Activated CD4-positive, alpha-beta memory T cell treated with anti-CD3 and anti-CD28 coated beads, Interleukin-2, amount 10 ng/mL, durations not matched to agents 7 days and 5 days (primary cell): ENCODE measurements around the gene ZNF436. TPM values are rescaled to one million over a fixed set of nuclear protein-coding genes. Genes with fewer than 3 reads are reported as not detected.

Source experiments
- CTCF ChIA-PET: fragments of 350-600 bp; sonication (Branson Sonifier 250); formaldehyde crosslinking; loops from one replicate; lab custom pipeline; 2021; ENCODE audit warnings: antibody characterized with exemption, inconsistent platforms; lab: Charles Lee
- POLR2A ChIA-PET: fragments of 350-600 bp; sonication (Branson Sonifier 250); formaldehyde crosslinking; loops from one replicate; lab custom pipeline; 2021; ENCODE audit warnings: antibody characterized with exemption; lab: Charles Lee
- DNase-seq: peaks from one replicate; pipeline ENCODE4 v3.0.0-alpha.2; 2020
- H3K27ac Mint-ChIP-seq: one replicate; pipeline ENCODE4 v1.8.0; 2021; ENCODE audit warnings: mild to moderate bottlenecking, mixed read lengths
- H3K27me3 Mint-ChIP-seq: one replicate; pipeline ENCODE4 v1.8.0; 2021; ENCODE audit warnings: mixed read lengths
- H3K36me3 Mint-ChIP-seq: one replicate; pipeline ENCODE4 v1.8.0; 2021; ENCODE audit warnings: low read depth, mixed read lengths
- H3K4me1 Mint-ChIP-seq: one replicate; pipeline ENCODE4 v1.8.0; 2021; ENCODE audit warnings: mixed read lengths
- H3K4me3 Mint-ChIP-seq: one replicate; pipeline ENCODE4 v1.8.0; 2021; ENCODE audit warnings: mild to moderate bottlenecking, mixed read lengths
- H3K9me3 Mint-ChIP-seq: one replicate; pipeline ENCODE4 v1.8.0; 2021; ENCODE audit warnings: mixed read lengths
- total RNA-seq, 2 experiments: library from RNA; stranded (reverse); gene quantifications; one replicate each; pipeline ENCODE4 v1.2.3, GENCODE V29; 2021

The ZNF436 gene
- total RNA-seq, 2 experiments from 2014 or later, result 6.1 to 6.8 TPM

- H3K36me3 Mint-ChIP-seq, result peaks cover 8% of the 10 kb centered on the region
- peaks cover 3% of the 10 kb centered on the region for H3K27me3 Mint-ChIP-seq
- DNase-seq, result no peak
- POLR2A ChIA-PET, result no interaction called here
- CTCF ChIA-PET, result no interaction called here
- peaks cover 4% of the 10 kb centered on the region for H3K4me1 Mint-ChIP-seq
- H3K27ac Mint-ChIP-seq, result no peak overlapping the region
- H3K4me3 Mint-ChIP-seq, result no peak overlapping the region
- peaks cover 13% of the 10 kb centered on the region for H3K9me3 Mint-ChIP-seq
Measured at GRCh38 chr1:23352096-23352695, 17.4 kb downstream of the ZNF436 start.

- CTCF ChIA-PET, result interaction anchor here (1.0 to 2.0 kb wide), 6 partner anchors 9 to 58 kb away, joined by 3 to 14 read pairs (median 4); no protein-coding TSS in a partner anchor
Measured at GRCh38 chr1:23345920-23346319, 23.7 kb downstream of the ZNF436 start.

GRCh38 chr1:23344987-23345472, 24.6 kb downstream of the ZNF436 start:
- H3K36me3 Mint-ChIP-seq, result peaks cover 23% of the 10 kb centered on the region
- DNase-seq, result no peak
- peak overlapping the region; percentile 82 for H3K4me3 Mint-ChIP-seq
- no peaks in the 10 kb centered on the region for H3K27me3 Mint-ChIP-seq
- H3K4me1 Mint-ChIP-seq, result peaks cover 32% of the 10 kb centered on the region
- CTCF ChIA-PET, result interaction anchor here (0.5 to 2.0 kb wide), 12 partner anchors 8 to 427 kb away, joined by 3 to 14 read pairs (median 4); partner anchors contain the start of gene ZNF436
- peaks cover 3% of the 10 kb centered on the region for H3K9me3 Mint-ChIP-seq
- H3K27ac Mint-ChIP-seq, result peak overlapping the region; percentile 92
- POLR2A ChIA-PET, result interaction anchor here (0.7 to 3.1 kb wide), 26 partner anchors 9 to 615 kb away, joined by 3 to 60 read pairs (median 6); partner anchors contain the start of genes E2F2, KDM1A, PNRC2 and RPL11

More at GRCh38 chr1:23345920-23346319, 23.7 kb downstream of the ZNF436 start:
- Mint-ChIP-seq H3K4me3 (peak overlapping the region; percentile 21), H3K36me3 (peaks cover 14% of the 10 kb centered on the region), H3K9me3 (peaks cover 5% of the 10 kb centered on the region), H3K27me3 (no peaks in the 10 kb centered on the region), H3K4me1 (peaks cover 24% of the 10 kb centered on the region), H3K27ac (no peak overlapping the region)
- POLR2A ChIA-PET, result interaction anchor here (2.1 to 3.1 kb wide), 5 partner anchors 11 to 183 kb away, joined by 9 to 60 read pairs (median 17); partner anchors contain the start of gene ZNF436
- DNase-seq, result no peak

GRCh38 chr1:23344111-23344986, 25.3 kb downstream of the ZNF436 start, which contains the start of gene HNRNPR:
HNRNPR (minus strand) TSS chr1:23344284; CDS start chr1:23341008, 3,276 bp downstream.
- Mint-ChIP-seq H3K27ac (peak within 1 kb of the TSS; percentile 92), H3K9me3 (peaks cover 3% of the 10 kb centered on the region), H3K4me1 (peaks cover 38% of the 10 kb centered on the region), H3K4me3 (peak within 1 kb of the TSS; percentile 82), H3K36me3 (peaks cover 29% of the 10 kb centered on the region), H3K27me3 (no peaks in the 10 kb centered on the region)
- ChIA-PET POLR2A (interaction anchor here (0.6 to 3.1 kb wide), 40 partner anchors 10 to 642 kb away, joined by 3 to 60 read pairs (median 4); partner anchors contain the start of genes E2F2, KDM1A, PNRC2 and RPL11), CTCF (interaction anchor here (0.5 to 2.0 kb wide), 19 partner anchors 8 to 427 kb away, joined by 3 to 14 read pairs (median 3); partner anchors contain the start of gene ZNF436)
- peak; percentile 99 for DNase-seq

GRCh38 chr1:23343221-23344110, 26.2 kb downstream of the ZNF436 start:
- ChIA-PET POLR2A (interaction anchor here (0.9 to 3.6 kb wide), 22 partner anchors 10 to 616 kb away, joined by 3 to 60 read pairs (median 8); partner anchors contain the start of genes E2F2, ELOA, PNRC2 and RPL11), CTCF (interaction anchor here (0.8 to 2.0 kb wide), 12 partner anchors 9 to 292 kb away, joined by 3 to 14 read pairs (median 3); partner anchors contain the start of gene ZNF436)
- no peaks in the 10 kb centered on the region for H3K27me3 Mint-ChIP-seq

GRCh38 chr1:23341931-23342692, 27.5 kb downstream of the ZNF436 start:
- Mint-ChIP-seq H3K9me3 (peaks cover 3% of the 10 kb centered on the region), H3K27ac (peak overlapping the region; percentile 86), H3K36me3 (peaks cover 48% of the 10 kb centered on the region), H3K4me3 (peak overlapping the region; percentile 82), H3K27me3 (no peaks in the 10 kb centered on the region), H3K4me1 (peaks cover 57% of the 10 kb centered on the region)
- ChIA-PET POLR2A (interaction anchor here (0.7 to 3.6 kb wide), 8 partner anchors 20 to 1588 kb away, joined by 3 to 26 read pairs (median 4); partner anchors contain the start of genes E2F2, ID3 and RUNX3), CTCF (interaction anchor here (1.6 kb wide), 1 partner anchor 62 kb away, joined by 3 read pairs; no protein-coding TSS in a partner anchor)
- DNase-seq, result no peak

More at GRCh38 chr1:23343221-23344110, 26.2 kb downstream of the ZNF436 start:
- H3K4me3 Mint-ChIP-seq, result peak overlapping the region; percentile 82
- peaks cover 47% of the 10 kb centered on the region for H3K4me1 Mint-ChIP-seq
- DNase-seq, result peak; percentile 48
- peak overlapping the region; percentile 86 for H3K27ac Mint-ChIP-seq
- peaks cover 3% of the 10 kb centered on the region for H3K9me3 Mint-ChIP-seq
- peaks cover 35% of the 10 kb centered on the region for H3K36me3 Mint-ChIP-seq

GRCh38 chr1:23339632-23340031, 30.0 kb downstream of the ZNF436 start:
- POLR2A ChIA-PET, result interaction anchor here (1.7 to 3.3 kb wide), 3 partner anchors 11 to 220 kb away, joined by 4 to 11 read pairs (median 5); no protein-coding TSS in a partner anchor
- Mint-ChIP-seq H3K27me3 (no peaks in the 10 kb centered on the region), H3K9me3 (no peaks in the 10 kb centered on the region), H3K27ac (peak overlapping the region; percentile 53), H3K36me3 (peaks cover 62% of the 10 kb centered on the region), H3K4me1 (peaks cover 54% of the 10 kb centered on the region), H3K4me3 (peak overlapping the region; percentile 24)
- CTCF ChIA-PET, result interaction anchor here (1.1 to 1.7 kb wide), 4 partner anchors 10 to 188 kb away, joined by 3 to 6 read pairs (median 4); no protein-coding TSS in a partner anchor
- DNase-seq, result no peak

GRCh38 chr1:23337869-23338268, 31.8 kb downstream of the ZNF436 start:
- Mint-ChIP-seq H3K27ac (peak overlapping the region; percentile 0), H3K9me3 (no peaks in the 10 kb centered on the region), H3K4me3 (no peak overlapping the region), H3K36me3 (peaks cover 73% of the 10 kb centered on the region), H3K27me3 (no peaks in the 10 kb centered on the region), H3K4me1 (peaks cover 56% of the 10 kb centered on the region)
- DNase-seq, result no peak
- POLR2A ChIA-PET, result interaction anchor here (0.6 to 3.3 kb wide), 4 partner anchors 9 to 38 kb away, joined by 3 to 11 read pairs (median 5); no protein-coding TSS in a partner anchor
- CTCF ChIA-PET, result no interaction called here

GRCh38 chr1:23331713-23332112, 37.9 kb downstream of the ZNF436 start:
- ChIA-PET CTCF (no interaction called here), POLR2A (no interaction called here)
- no peak overlapping the region for H3K27ac Mint-ChIP-seq
- peaks cover 79% of the 10 kb centered on the region for H3K36me3 Mint-ChIP-seq
- peaks cover 25% of the 10 kb centered on the region for H3K4me1 Mint-ChIP-seq
- no peaks in the 10 kb centered on the region for H3K9me3 Mint-ChIP-seq
- H3K27me3 Mint-ChIP-seq, result no peaks in the 10 kb centered on the region
- no peak overlapping the region for H3K4me3 Mint-ChIP-seq
- no peak for DNase-seq

GRCh38 chr1:23330846-23331245, 38.8 kb downstream of the ZNF436 start:
- no peaks in the 10 kb centered on the region for H3K27me3 Mint-ChIP-seq
- H3K4me3 Mint-ChIP-seq, result no peak overlapping the region
- peaks cover 28% of the 10 kb centered on the region for H3K4me1 Mint-ChIP-seq
- H3K36me3 Mint-ChIP-seq, result peaks cover 83% of the 10 kb centered on the region
- CTCF ChIA-PET, result no interaction called here
- peak overlapping the region; percentile 1 for H3K27ac Mint-ChIP-seq
- DNase-seq, result no peak
- POLR2A ChIA-PET, result interaction anchor here (2.1 kb wide), 1 partner anchor 14 kb away, joined by 9 read pairs; the partner anchor contains the start of gene HNRNPR
- H3K9me3 Mint-ChIP-seq, result no peaks in the 10 kb centered on the region

- H3K27ac Mint-ChIP-seq, result no peak overlapping the region
- POLR2A ChIA-PET, result no interaction called here
- H3K27me3 Mint-ChIP-seq, result no peaks in the 10 kb centered on the region
- H3K4me3 Mint-ChIP-seq, result no peak overlapping the region
- no peak for DNase-seq
- peaks cover 72% of the 10 kb centered on the region for H3K36me3 Mint-ChIP-seq
- CTCF ChIA-PET, result no interaction called here
- H3K9me3 Mint-ChIP-seq, result no peaks in the 10 kb centered on the region
- peaks cover 34% of the 10 kb centered on the region for H3K4me1 Mint-ChIP-seq
Measured at GRCh38 chr1:23325393-23325792, 44.2 kb downstream of the ZNF436 start.
